ENCODE measurements around the gene FNIP1. TPM values are rescaled to one million over a fixed set of nuclear protein-coding genes. Genes with fewer than 3 reads are reported as not detected.
"Not testable (repeated sequence)": the region's sequence is repeated elsewhere in the genome, so short reads cannot be mapped to it uniquely, and the experiment has no call there.

FNIP1 gene
- total and polyA plus RNA-seq, 8 donors, result 3.2 to 86.1 (median 16.7) TPM

DNA sequence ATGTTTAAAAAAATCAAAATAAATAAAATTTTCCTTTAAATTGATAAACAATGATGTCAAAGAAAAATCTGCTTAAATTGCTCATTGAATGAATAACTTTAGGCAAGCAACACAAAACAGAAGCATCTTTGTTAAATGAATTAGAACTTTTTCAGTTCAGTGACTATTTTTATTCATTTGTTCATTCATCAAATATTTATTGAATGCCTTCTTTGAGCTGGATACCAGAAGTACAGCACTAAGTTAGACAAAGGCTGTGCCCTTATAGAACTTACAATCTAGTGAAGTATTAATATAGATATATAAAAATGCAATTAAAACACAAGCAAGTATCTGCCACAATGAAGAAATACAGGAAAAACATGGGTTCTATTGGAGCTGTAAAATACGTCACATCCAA, 10.8 kb downstream of the FNIP1 start:
- TF ChIP-seq, protein P1, sequence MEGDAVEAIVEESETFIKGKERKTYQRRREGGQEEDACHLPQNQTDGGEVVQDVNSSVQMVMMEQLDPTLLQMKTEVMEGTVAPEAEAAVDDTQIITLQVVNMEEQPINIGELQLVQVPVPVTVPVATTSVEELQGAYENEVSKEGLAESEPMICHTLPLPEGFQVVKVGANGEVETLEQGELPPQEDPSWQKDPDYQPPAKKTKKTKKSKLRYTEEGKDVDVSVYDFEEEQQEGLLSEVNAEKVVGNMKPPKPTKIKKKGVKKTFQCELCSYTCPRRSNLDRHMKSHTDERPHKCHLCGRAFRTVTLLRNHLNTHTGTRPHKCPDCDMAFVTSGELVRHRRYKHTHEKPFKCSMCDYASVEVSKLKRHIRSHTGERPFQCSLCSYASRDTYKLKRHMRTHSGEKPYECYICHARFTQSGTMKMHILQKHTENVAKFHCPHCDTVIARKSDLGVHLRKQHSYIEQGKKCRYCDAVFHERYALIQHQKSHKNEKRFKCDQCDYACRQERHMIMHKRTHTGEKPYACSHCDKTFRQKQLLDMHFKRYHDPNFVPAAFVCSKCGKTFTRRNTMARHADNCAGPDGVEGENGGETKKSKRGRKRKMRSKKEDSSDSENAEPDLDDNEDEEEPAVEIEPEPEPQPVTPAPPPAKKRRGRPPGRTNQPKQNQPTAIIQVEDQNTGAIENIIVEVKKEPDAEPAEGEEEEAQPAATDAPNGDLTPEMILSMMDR (IDR thresholded peaks at IDR 0.05), result no peak
- TF ChIP-seq POLR2A (IDR thresholded peaks at IDR 0.05) (no peak), POLR2AphosphoS5 (IDR thresholded peaks at IDR 0.05) (no peak), EP300 (IDR thresholded peaks at IDR 0.05) (no peak)
- no peak overlapping the region for H3K4me3 ChIP-seq
- DNase-seq, result no peak
- H3K36me3 ChIP-seq, result no peaks in the 10 kb centered on the region
- peaks cover 6 to 61% (median 31%) of the 10 kb centered on the region in 4 donors for H3K4me1 ChIP-seq
- WGBS, 5 donors, result 74 to 95% (median 91%) methylated on average over 1 of the region's 1 CpG
- no peak overlapping the region for H3K27ac ChIP-seq
- H3K9me3 ChIP-seq, result no peaks in the 10 kb centered on the region
- H3K27me3 ChIP-seq, result no peaks in the 10 kb centered on the region
- intact Hi-C loops (cut with DNase I; ENCODE audit: low total_unique reads), result no loop called here

DNA sequence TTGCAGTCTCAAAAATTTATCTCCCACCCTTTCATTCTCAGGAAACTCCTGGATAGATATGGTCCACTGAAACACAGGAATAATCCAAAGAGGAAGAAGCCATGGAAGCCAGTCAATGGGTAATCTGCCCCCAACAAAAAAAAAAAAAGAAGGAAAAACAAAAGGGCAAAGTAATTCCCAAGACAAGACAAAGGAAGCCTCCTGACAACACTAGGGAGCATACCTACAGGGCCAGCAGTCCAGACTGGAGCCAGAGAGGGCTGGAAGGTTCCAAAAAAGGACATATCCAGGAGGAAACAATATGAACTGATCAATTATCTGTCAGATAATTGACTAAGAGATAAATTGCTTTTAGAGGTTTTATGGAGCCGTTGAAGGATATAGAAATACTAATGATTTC, 12.9 kb downstream of the FNIP1 start:
- TF ChIP-seq EP300 (IDR thresholded peaks at IDR 0.05), result no peak
- TF ChIP-seq POLR2AphosphoS5 (IDR thresholded peaks at IDR 0.05), result no peak
- TF ChIP-seq POLR2A (IDR thresholded peaks at IDR 0.05), result no peak
- TF ChIP-seq, protein P1 (IDR thresholded peaks at IDR 0.05), result no peak
- no peak overlapping the region for H3K4me3 ChIP-seq
- no peaks in the 10 kb centered on the region for H3K27me3 ChIP-seq
- H3K36me3 ChIP-seq, result no peaks in the 10 kb centered on the region
- no peaks in the 10 kb centered on the region for H3K9me3 ChIP-seq
- no peak overlapping the region for H3K27ac ChIP-seq
- 86 to 100% (median 90%) methylated on average over 1 of the region's 1 CpG for WGBS, 5 donors
- intact Hi-C loops (cut with DNase I; ENCODE audit: low total_unique reads), result no loop called here
- DNase-seq, result no peak
- H3K4me1 ChIP-seq, result peaks cover 6 to 55% (median 28%) of the 10 kb centered on the region in 4 donors

DNA sequence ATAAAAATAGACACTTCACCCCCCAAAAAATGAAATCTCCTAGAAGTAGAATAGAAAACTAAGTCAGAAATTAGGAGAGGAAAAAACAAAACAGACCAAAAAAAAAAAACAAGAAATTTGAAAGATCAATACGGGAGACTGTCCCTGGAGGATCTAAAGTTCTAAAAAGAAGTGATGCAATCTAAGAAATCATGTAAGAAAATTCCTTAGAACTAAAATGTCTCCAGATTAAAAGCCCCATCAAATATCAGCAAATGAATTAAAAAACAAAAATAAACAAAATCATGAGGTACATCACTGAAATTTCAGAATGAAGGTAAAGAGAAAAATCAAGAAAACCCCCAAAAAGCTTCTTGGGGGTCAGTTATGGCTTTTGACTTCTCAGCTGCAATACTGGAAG, 13.5 kb downstream of the FNIP1 start:
- no peaks in the 10 kb centered on the region for H3K36me3 ChIP-seq
- H3K27ac ChIP-seq, result no peak overlapping the region
- no peak overlapping the region for H3K4me3 ChIP-seq
- TF ChIP-seq EP300 (IDR thresholded peaks at IDR 0.05) (no peak), POLR2A (IDR thresholded peaks at IDR 0.05) (no peak), POLR2AphosphoS5 (IDR thresholded peaks at IDR 0.05) (no peak)
- TF ChIP-seq, protein P1 (IDR thresholded peaks at IDR 0.05), result no peak
- intact Hi-C loops (cut with DNase I; ENCODE audit: low total_unique reads), result no loop called here
- H3K9me3 ChIP-seq, result no peaks in the 10 kb centered on the region
- H3K27me3 ChIP-seq, result no peaks in the 10 kb centered on the region
- DNase-seq, result no peak
- H3K4me1 ChIP-seq, result peaks cover 6 to 53% (median 26%) of the 10 kb centered on the region in 4 donors
- 76 to 94% (median 79%) methylated on average over 1 of the region's 1 CpG for WGBS, 5 donors

DNA sequence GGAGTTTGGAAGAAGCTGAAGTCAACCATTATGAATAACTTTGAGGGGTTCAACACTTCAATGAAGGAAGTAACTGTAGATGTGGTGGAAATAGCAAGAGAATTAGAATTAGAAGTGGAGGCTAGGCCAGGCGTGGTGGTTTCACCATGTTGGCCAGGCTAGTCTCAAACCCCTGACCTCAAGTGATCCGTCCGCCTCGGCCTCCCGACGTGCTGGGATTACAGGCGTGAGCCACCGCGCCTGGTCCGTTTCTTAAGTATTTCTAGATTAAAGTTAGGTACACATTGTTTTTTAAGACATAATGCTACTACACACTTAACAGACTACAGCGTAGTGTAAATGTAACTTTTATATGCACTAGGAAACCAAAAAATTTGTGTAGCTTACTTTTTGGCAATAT, 14.1 kb downstream of the FNIP1 start:
- Histone ChIP-seq H3K9me3 (no peaks in the 10 kb centered on the region), H3K4me3 (no peak overlapping the region), H3K36me3 (no peaks in the 10 kb centered on the region), H3K27ac (no peak overlapping the region), H3K27me3 (no peaks in the 10 kb centered on the region), H3K4me1 (peaks cover 5 to 51% (median 20%) of the 10 kb centered on the region in 4 donors)
- TF ChIP-seq, protein P1 (IDR thresholded peaks at IDR 0.05), result no peak
- no peak for TF ChIP-seq POLR2AphosphoS5 (IDR thresholded peaks at IDR 0.05)
- TF ChIP-seq POLR2A (IDR thresholded peaks at IDR 0.05), result no peak
- no peak for TF ChIP-seq EP300 (IDR thresholded peaks at IDR 0.05)
- intact Hi-C loops (cut with DNase I; ENCODE audit: low total_unique reads), result no loop called here
- 97 to 99% (median 98%) methylated on average over 11 of the region's 11 CpGs for WGBS, 5 donors
- no peak for DNase-seq

DNA sequence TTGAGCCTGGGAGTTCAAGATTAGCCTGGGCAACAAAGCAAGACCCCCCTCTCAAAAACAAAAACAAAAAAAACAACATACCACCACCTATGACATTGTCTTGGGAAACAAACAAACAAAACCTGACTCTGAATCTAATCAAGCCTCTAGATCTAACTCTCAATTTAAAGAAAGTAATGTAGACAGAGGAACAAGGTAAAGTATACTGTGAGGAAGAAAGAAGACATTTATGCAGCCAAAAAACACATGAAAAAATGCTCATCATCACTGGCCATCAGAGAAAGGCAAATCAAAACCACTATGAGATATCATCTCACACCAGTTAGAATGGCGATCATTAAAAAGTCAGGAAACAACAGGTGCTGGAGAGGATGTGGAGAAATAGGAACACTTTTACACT, 18.7 kb downstream of the FNIP1 start:
- H3K27me3 ChIP-seq; H3K4me3 ChIP-seq; H3K36me3 ChIP-seq; intact Hi-C loops (cut with DNase I; ENCODE audit: low total_unique reads); H3K9me3 ChIP-seq; DNase-seq; H3K27ac ChIP-seq: not testable (repeated sequence)
- peaks cover 14 to 61% (median 35%) of the 10 kb centered on the region in 4 donors for H3K4me1 ChIP-seq
- WGBS, 5 donors, result 50 to 91% (median 86%) methylated on average over 1 of the region's 1 CpG; no CpG with 5 or more reads in 2 of the 5 donors

Measured in stomach (tissue), 9 donors.